SK-N-SH treated with all-trans-retinoic acid at 6 μM for 48 hours (cell line): ENCODE results near the gene SPSB2.

Experiments used
- ATAC-seq: fragments of 200-7000 bp; cut with Tn5 transposase; 3 replicates; pipeline ENCODE4 v1.9.1; 2020; ENCODE audit warnings: mild to moderate bottlenecking, moderate library complexity
- ARNTL ChIP-seq: fragments of 450-650 bp; formaldehyde crosslinking; IDR thresholded peaks from 2 replicates; pipeline ENCODE4 v1.5.0; 2020; ENCODE audit warnings: low read depth, mild to moderate bottlenecking, moderate library complexity, borderline replicate concordance
- BACH2 ChIP-seq: fragments of 250-450 bp; sonication (Bioruptor Pico); IDR thresholded peaks from 2 replicates; pipeline ENCODE4 v1.9.0; 2021; ENCODE audit warnings: mild to moderate bottlenecking, borderline replicate concordance
- CSDC2 ChIP-seq: fragments of 250-450 bp; sonication (Bioruptor Pico); IDR thresholded peaks from 2 replicates; pipeline ENCODE4 v1.5.0; 2020; ENCODE audit warnings: mild to moderate bottlenecking, moderate library complexity
- ESRRG ChIP-seq: fragments of 250-450 bp; sonication (Bioruptor Pico); IDR thresholded peaks from 2 replicates; pipeline ENCODE4 v1.6.1; 2021; ENCODE audit warnings: mild to moderate bottlenecking
- GLIS3 ChIP-seq: fragments of 250-450 bp; sonication (Bioruptor Pico); IDR thresholded peaks from 2 replicates; pipeline ENCODE4 v1.5.0; 2020; ENCODE audit warnings: mild to moderate bottlenecking, moderate library complexity
- ISL1 ChIP-seq: fragments of 250-450 bp; sonication (Bioruptor Pico); IDR thresholded peaks from 2 replicates; pipeline ENCODE4 v2.1.2; 2022; ENCODE audit warnings: mild to moderate bottlenecking, moderate library complexity
- OSR1 ChIP-seq: fragments of 250-450 bp; sonication (Bioruptor Pico); IDR thresholded peaks from 2 replicates; pipeline ENCODE4 v1.8.0; 2022; ENCODE audit warnings: moderate library complexity, mild to moderate bottlenecking, inconsistent platforms
- PPARA ChIP-seq: fragments of 250-450 bp; sonication (Bioruptor Pico); IDR thresholded peaks from 2 replicates; pipeline ENCODE4 v1.5.0; 2020; ENCODE audit warnings: mild to moderate bottlenecking, borderline replicate concordance
- RARB ChIP-seq: fragments of 250-450 bp; sonication (Bioruptor Pico); IDR thresholded peaks from 2 replicates; pipeline ENCODE4 v1.8.0; 2021; ENCODE audit warnings: mild to moderate bottlenecking, moderate library complexity
- SNAI2 ChIP-seq: fragments of 250-450 bp; sonication (Bioruptor Pico); IDR thresholded peaks from 2 replicates; pipeline ENCODE4 v1.5.0; 2020; ENCODE audit warnings: mild to moderate bottlenecking, moderate library complexity
- TCF4 ChIP-seq: fragments of 250-450 bp; sonication (Bioruptor Pico); IDR thresholded peaks from 2 replicates; pipeline ENCODE4 v1.8.0; 2021; ENCODE audit warnings: mild to moderate bottlenecking, moderate library complexity, borderline replicate concordance
- TOX ChIP-seq: fragments of 250-450 bp; sonication (Bioruptor Pico); IDR thresholded peaks from 2 replicates; pipeline ENCODE4 v1.8.0; 2021; ENCODE audit warnings: mild to moderate bottlenecking, moderate library complexity, borderline replicate concordance
- ZC3H10 ChIP-seq: fragments of 250-450 bp; sonication (Bioruptor Pico); IDR thresholded peaks from 2 replicates; pipeline ENCODE4 v1.5.1; 2021; ENCODE audit warnings: mild to moderate bottlenecking, moderate library complexity
- ZFP3 ChIP-seq: fragments of 250-450 bp; sonication (Bioruptor Pico); IDR thresholded peaks from 2 replicates; pipeline ENCODE4 v1.5.0; 2020; ENCODE audit warnings: mild to moderate bottlenecking, moderate library complexity
- ZFP30 ChIP-seq: fragments of 450-650 bp; formaldehyde crosslinking; IDR thresholded peaks from 2 replicates; pipeline ENCODE4 v1.5.0; 2022; ENCODE audit warnings: mild to moderate bottlenecking, moderate library complexity
- ZNF565 ChIP-seq: fragments of 450-650 bp; formaldehyde crosslinking; conservative IDR thresholded peaks from 2 replicates; pipeline ENCODE4 v1.5.0; 2020; ENCODE audit warnings: low read depth, mild to moderate bottlenecking, moderate library complexity
- ZNF70 ChIP-seq: fragments of 450-650 bp; formaldehyde crosslinking; IDR thresholded peaks from 2 replicates; pipeline ENCODE4 v1.5.0; 2020; ENCODE audit warnings: mild to moderate bottlenecking, moderate library complexity
- ZNF8 ChIP-seq: fragments of 450-650 bp; formaldehyde crosslinking; IDR thresholded peaks from 2 replicates; pipeline ENCODE4 v1.5.0; 2020; ENCODE audit warnings: mild to moderate bottlenecking, moderate library complexity
- TF ChIP-seq, protein P1 (sequence below): fragments of 250-450 bp; sonication (Bioruptor Pico); IDR thresholded peaks from 2 replicates; pipeline ENCODE4 v1.5.1; 2020; ENCODE audit warnings: low read depth, mild to moderate bottlenecking, moderate library complexity
- TF ChIP-seq, protein P2 (sequence below): fragments of 250-450 bp; sonication (Bioruptor Pico); IDR thresholded peaks from 2 replicates; pipeline ENCODE4 v1.8.0; 2020; ENCODE audit warnings: mild to moderate bottlenecking, moderate library complexity, borderline replicate concordance
- TF ChIP-seq, protein P3 (sequence below): fragments of 250-450 bp; sonication (Bioruptor Pico); IDR thresholded peaks from 2 replicates; pipeline ENCODE4 v1.5.1; 2021; ENCODE audit warnings: mild to moderate bottlenecking, moderate library complexity
- TF ChIP-seq, protein P4 (sequence below): fragments of 250-450 bp; sonication (Bioruptor Pico); IDR thresholded peaks from 2 replicates; pipeline ENCODE4 v1.5.0; 2020; ENCODE audit warnings: mild to moderate bottlenecking, moderate library complexity
- TF ChIP-seq, protein P5 (sequence below): fragments of 250-450 bp; sonication (Bioruptor Pico); IDR thresholded peaks from 2 replicates; pipeline ENCODE4 v1.8.0; 2021; ENCODE audit warnings: low read depth, mild to moderate bottlenecking, moderate library complexity, borderline replicate concordance

SPSB2 gene

DNA sequence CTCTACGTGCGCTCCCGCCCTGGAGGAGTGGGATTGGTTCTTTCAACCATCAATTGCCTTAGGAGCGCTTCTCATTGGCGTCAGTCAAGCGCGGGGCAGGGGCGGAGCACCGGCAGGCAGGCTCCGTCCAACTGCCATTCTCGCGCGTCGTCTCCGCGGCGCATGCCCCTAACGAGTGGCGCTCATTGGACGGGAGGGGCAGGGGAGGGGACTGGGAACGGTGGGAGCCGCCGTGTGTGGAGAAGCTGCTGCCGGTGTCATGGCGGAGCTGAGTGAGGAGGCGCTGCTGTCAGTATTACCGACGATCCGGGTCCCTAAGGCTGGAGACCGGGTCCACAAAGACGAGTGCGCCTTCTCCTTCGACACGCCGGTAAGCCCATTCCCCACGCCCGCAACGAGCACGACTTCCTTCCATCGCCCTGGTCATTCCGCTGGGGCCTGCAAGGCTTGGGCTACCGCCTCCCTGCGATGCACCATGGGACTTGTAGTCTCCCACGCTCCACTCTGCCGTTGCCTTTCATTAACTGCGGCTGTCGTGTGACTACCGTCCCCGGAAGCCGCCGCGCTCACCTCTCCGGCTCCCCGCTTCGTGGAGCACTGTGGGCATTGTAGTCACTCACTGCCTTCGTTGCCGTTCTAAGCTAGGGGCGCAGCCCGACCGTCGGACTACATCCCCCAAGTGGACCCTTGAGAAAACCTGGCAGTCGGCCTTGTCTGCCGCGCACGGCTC is 21.0 kb downstream of the SPSB2 start, which contains the start of gene USP5:
Gene USP5 (plus strand): TSS at position 230 of the 730 bp plus-strand sequence. CDS start 30 bp downstream, at position 260.
- peak; percentile 10; the same call in 1 of the 2 replicates for TF ChIP-seq ZNF565 (CRISPR knock-in tag)
- TF ChIP-seq BACH2: no peak
- no peak for TF ChIP-seq ESRRG (CRISPR knock-in tag)
- TF ChIP-seq, protein P1, sequence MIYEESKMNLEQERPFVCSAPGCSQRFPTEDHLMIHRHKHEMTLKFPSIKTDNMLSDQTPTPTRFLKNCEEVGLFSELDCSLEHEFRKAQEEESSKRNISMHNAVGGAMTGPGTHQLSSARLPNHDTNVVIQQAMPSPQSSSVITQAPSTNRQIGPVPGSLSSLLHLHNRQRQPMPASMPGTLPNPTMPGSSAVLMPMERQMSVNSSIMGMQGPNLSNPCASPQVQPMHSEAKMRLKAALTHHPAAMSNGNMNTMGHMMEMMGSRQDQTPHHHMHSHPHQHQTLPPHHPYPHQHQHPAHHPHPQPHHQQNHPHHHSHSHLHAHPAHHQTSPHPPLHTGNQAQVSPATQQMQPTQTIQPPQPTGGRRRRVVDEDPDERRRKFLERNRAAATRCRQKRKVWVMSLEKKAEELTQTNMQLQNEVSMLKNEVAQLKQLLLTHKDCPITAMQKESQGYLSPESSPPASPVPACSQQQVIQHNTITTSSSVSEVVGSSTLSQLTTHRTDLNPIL: 0 out of 2 replicates have a peak, but pooled peaks have one; percentile 35
- no peak for TF ChIP-seq RARB (CRISPR knock-in tag)
- TF ChIP-seq ARNTL (CRISPR knock-in tag): no peak; the same call in 1 of the 2 replicates
- peak; percentile 92 for TF ChIP-seq ZFP3 (CRISPR knock-in tag)
- TF ChIP-seq, protein P2, sequence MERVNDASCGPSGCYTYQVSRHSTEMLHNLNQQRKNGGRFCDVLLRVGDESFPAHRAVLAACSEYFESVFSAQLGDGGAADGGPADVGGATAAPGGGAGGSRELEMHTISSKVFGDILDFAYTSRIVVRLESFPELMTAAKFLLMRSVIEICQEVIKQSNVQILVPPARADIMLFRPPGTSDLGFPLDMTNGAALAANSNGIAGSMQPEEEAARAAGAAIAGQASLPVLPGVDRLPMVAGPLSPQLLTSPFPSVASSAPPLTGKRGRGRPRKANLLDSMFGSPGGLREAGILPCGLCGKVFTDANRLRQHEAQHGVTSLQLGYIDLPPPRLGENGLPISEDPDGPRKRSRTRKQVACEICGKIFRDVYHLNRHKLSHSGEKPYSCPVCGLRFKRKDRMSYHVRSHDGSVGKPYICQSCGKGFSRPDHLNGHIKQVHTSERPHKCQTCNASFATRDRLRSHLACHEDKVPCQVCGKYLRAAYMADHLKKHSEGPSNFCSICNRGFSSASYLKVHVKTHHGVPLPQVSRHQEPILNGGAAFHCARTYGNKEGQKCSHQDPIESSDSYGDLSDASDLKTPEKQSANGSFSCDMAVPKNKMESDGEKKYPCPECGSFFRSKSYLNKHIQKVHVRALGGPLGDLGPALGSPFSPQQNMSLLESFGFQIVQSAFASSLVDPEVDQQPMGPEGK: no peak
- TF ChIP-seq PPARA (CRISPR knock-in tag): peak; percentile 15; the same call in 1 of the 2 replicates
- no peak for TF ChIP-seq ZFP30
- no peak for TF ChIP-seq TOX (CRISPR knock-in tag)
- TF ChIP-seq, protein P3, sequence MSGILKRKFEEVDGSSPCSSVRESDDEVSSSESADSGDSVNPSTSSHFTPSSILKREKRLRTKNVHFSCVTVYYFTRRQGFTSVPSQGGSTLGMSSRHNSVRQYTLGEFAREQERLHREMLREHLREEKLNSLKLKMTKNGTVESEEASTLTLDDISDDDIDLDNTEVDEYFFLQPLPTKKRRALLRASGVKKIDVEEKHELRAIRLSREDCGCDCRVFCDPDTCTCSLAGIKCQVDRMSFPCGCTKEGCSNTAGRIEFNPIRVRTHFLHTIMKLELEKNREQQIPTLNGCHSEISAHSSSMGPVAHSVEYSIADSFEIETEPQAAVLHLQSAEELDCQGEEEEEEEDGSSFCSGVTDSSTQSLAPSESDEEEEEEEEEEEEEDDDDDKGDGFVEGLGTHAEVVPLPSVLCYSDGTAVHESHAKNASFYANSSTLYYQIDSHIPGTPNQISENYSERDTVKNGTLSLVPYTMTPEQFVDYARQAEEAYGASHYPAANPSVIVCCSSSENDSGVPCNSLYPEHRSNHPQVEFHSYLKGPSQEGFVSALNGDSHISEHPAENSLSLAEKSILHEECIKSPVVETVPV (CRISPR knock-in tag): no peak; the same call in 1 of the 2 replicates
- 0 out of 2 replicates have a peak, but pooled peaks have one; percentile 76 for TF ChIP-seq GLIS3 (CRISPR knock-in tag)
- TF ChIP-seq, protein P4, sequence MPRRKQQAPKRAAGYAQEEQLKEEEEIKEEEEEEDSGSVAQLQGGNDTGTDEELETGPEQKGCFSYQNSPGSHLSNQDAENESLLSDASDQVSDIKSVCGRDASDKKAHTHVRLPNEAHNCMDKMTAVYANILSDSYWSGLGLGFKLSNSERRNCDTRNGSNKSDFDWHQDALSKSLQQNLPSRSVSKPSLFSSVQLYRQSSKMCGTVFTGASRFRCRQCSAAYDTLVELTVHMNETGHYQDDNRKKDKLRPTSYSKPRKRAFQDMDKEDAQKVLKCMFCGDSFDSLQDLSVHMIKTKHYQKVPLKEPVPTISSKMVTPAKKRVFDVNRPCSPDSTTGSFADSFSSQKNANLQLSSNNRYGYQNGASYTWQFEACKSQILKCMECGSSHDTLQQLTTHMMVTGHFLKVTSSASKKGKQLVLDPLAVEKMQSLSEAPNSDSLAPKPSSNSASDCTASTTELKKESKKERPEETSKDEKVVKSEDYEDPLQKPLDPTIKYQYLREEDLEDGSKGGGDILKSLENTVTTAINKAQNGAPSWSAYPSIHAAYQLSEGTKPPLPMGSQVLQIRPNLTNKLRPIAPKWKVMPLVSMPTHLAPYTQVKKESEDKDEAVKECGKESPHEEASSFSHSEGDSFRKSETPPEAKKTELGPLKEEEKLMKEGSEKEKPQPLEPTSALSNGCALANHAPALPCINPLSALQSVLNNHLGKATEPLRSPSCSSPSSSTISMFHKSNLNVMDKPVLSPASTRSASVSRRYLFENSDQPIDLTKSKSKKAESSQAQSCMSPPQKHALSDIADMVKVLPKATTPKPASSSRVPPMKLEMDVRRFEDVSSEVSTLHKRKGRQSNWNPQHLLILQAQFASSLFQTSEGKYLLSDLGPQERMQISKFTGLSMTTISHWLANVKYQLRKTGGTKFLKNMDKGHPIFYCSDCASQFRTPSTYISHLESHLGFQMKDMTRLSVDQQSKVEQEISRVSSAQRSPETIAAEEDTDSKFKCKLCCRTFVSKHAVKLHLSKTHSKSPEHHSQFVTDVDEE (CRISPR knock-in tag): peak; percentile 100
- TF ChIP-seq CSDC2 (CRISPR knock-in tag): peak; percentile 98
- TF ChIP-seq ZNF8 (CRISPR knock-in tag): no peak; the same call in 1 of the 2 replicates
- TF ChIP-seq, protein P5, sequence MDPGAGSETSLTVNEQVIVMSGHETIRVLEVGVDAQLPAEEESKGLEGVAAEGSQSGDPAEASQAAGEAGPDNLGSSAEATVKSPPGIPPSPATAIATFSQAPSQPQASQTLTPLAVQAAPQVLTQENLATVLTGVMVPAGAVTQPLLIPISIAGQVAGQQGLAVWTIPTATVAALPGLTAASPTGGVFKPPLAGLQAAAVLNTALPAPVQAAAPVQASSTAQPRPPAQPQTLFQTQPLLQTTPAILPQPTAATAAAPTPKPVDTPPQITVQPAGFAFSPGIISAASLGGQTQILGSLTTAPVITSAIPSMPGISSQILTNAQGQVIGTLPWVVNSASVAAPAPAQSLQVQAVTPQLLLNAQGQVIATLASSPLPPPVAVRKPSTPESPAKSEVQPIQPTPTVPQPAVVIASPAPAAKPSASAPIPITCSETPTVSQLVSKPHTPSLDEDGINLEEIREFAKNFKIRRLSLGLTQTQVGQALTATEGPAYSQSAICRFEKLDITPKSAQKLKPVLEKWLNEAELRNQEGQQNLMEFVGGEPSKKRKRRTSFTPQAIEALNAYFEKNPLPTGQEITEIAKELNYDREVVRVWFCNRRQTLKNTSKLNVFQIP (CRISPR knock-in tag): no peak
- TF ChIP-seq TCF4 (CRISPR knock-in tag): no peak
- TF ChIP-seq OSR1 (CRISPR knock-in tag): no peak
- no peak for TF ChIP-seq ISL1 (CRISPR knock-in tag)
- TF ChIP-seq ZNF70 (CRISPR knock-in tag): peak; percentile 72
- no peak for TF ChIP-seq ZC3H10 (CRISPR knock-in tag)
- peak; percentile 98; the same call in 1 of the 2 replicates for TF ChIP-seq SNAI2
- peak; percentile 90 for ATAC-seq
